IPS-18c (cell line): ENCODE data around the gene SPRR2B.
"Not testable (repeated sequence)": the region's sequence is repeated elsewhere in the genome, so short reads cannot be mapped to it uniquely, and the experiment has no call there.

Experiments used
- H3K4me3 ChIP-seq: 2 replicates; pipeline ENCODE4 v1.7.0; 2013; ENCODE audit warnings: low read depth, mild to moderate bottlenecking, low read length, moderate library complexity; ENCODE audit not compliant: insufficient read depth
- H3K9me3 ChIP-seq: one replicate; pipeline ENCODE4 v1.6.1; 2013; ENCODE audit warnings: mild to moderate bottlenecking, low read length, moderate library complexity; ENCODE audit not compliant: control insufficient read depth, insufficient read depth

The SPRR2B gene

DNA sequence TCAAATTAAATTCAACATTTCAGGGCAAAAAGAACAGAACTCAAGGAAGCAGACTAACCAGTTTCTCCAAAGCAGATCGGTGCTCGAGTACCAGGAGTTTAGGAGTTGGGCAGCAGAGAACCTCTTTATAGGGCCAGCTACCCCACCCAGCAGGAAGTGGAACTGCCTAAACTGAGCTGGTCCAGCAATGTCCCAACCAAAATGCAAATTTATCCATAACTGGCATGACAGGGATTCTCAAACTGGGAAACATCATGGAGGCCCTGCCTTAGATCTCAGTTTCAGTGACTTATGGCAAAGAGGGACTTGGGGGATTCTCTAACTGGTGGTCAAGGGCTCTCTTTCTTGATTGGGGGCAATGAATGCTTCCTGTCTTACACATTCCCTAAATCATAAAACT lies at the start of gene SPRR2B:
Gene SPRR2B (minus strand): TSS at position 101 of the 400 bp plus-strand sequence. CDS start 772 bp downstream, outside the sequence.
- Histone ChIP-seq H3K4me3 (no peak within 1 kb of the TSS), H3K9me3 (no peaks in the 10 kb centered on the region)

- no peak overlapping the region for H3K4me3 ChIP-seq
- peaks cover 5% of the 10 kb centered on the region for H3K9me3 ChIP-seq
These were observed 49.5 kb upstream of the SPRR2B start for GRCh38 chr1:153120945-153121344.

DNA sequence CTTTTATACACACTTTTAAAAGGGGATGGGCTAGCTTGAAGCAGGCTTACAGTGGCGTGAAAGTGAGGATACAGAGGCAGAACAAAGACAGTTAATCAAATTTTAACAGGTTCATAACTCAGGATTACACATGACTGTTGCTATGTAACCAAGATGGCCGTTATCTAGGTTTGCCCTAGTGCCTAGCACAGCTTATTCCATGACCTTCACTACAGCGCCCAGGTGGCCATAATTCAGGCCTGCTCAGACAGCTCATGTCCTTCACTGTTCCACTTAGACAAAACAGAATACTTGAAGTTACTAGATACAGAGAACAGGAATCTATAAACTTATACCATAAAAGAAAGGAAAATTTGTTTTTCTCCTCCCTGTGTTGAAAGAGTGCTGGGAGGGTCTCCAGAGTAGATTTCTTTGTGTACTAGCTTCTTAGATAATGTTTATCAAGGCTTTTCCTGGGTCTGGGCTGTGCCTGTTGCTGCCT lies 48.1 kb upstream of the SPRR2B start:
- H3K9me3 ChIP-seq, result peaks cover 4% of the 10 kb centered on the region
- H3K4me3 ChIP-seq, result no peak overlapping the region

DNA sequence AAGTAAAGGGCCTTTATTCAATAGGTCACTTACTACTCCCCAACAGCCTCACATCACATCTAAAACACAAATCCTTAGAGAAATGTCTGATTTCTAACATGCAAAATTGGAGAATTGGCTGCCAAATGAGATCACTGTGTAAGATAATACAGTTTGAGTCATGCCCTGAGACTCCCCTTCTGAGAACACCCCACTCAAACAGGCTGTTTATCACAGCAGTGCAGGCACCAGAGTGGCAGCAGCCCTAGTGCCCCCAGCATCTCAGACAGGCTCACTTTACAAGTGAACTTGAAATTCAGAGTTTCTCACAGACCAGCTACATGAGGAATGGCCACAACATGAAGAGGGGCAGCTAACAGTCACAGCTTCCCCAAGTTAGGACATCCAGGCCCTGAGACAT lies 43.9 kb upstream of the SPRR2B start:
- not testable (repeated sequence) for H3K9me3 ChIP-seq, H3K4me3 ChIP-seq

GRCh38 chr1:153113416-153113815 lies 42.0 kb upstream of the SPRR2B start, which contains the start of gene SPRR2F:
SPRR2F (minus strand) TSS chr1:153113516; CDS start chr1:153112733, 783 bp downstream.
- Histone ChIP-seq H3K4me3 (no peak within 1 kb of the TSS), H3K9me3 (peaks cover 2% of the 10 kb centered on the region)

GRCh38 chr1:153112454-153112853 lies 41.0 kb upstream of the SPRR2B start:
- not testable (repeated sequence) for H3K4me3 ChIP-seq, H3K9me3 ChIP-seq

DNA sequence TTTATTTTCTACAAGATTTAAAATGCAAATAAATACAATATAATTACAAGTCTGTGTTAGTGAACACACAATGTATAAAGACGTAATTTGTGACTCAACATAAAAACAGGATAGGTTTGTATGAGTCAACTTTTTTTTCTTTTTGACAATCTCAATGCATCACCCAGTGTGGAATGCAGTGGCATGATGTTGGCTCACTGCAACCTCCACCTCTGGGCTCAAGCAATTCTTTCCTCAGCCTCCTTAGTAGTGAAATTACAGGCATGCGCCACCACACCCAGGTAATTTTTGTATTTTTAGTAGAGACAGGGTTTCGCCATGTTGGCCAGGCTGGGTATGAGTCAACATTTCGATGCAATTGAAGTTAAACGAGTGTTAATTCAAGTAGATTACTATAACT lies 28.8 kb upstream of the SPRR2B start:
- no peak overlapping the region for H3K4me3 ChIP-seq
- H3K9me3 ChIP-seq, result no peaks in the 10 kb centered on the region

DNA sequence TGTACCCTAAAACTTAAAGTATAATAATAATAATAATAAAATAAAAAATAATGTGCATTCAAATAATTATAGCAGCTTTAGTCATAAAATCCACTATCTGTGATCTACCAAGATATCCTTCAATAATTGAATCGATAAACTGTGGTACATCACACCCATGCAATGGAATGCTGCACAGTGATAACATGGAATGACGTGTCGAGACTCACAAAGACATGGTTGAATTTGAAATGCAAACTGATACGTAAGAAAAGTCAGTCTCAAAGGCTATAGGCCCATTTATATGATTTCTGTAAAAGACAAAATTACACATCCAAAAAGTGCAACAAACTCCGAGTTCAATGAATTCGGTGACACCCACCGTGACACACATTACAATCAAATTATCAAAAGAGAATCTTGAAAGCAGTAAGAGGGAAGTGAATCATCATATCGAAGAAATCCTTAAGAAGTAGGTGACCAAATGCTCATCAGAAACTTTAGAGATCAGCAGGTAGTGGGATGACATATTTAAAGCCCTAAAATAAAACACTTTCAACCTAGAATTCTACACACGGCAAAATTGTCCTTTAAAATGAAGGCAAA lies 28.1 kb upstream of the SPRR2B start:
- Histone ChIP-seq H3K4me3 (no peak overlapping the region), H3K9me3 (no peaks in the 10 kb centered on the region)

DNA sequence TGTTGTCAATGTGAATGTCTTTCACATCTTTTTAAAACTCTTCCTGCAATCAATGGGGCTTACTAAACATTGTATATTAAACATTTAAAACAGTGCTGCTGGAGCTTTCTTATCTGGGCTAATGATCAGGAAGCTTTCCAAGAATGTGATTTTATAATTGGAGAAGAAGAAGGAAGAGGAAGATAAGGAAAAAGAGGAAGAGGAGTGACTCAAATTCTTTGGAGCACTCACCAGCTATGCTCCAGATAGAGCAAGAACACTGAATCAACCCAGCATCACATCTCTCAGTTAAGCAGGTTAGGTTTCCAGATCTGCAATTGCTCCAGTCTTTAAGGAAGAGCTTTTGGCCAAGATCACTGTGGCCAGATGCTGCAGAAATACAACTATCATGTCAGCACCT lies 24.4 kb upstream of the SPRR2B start:
- Histone ChIP-seq H3K4me3 (no peak overlapping the region), H3K9me3 (no peaks in the 10 kb centered on the region)

DNA sequence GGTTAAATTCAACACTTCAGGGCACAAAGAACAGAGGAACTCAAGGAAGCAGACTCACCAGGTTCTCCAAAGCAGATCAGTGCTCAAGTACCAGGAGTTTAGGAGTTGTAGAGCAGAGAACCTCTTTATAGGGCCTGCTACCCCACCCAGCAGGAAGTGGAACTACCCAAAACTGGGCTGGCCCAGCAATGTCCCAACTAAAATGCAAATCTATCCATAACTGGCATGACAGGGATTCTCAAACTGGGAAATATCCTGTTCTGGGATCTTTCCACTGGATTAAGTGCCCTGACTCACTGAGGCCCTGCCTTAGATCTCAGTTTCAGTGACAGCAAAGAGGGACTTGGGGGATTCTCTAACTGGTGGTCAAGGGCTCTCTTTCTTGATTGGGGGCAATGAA lies 23.0 kb upstream of the SPRR2B start, which contains the start of gene SPRR2E:
Gene SPRR2E (minus strand): TSS at position 101 of the 400 bp plus-strand sequence. CDS start 775 bp downstream, outside the sequence.
- H3K4me3 ChIP-seq, result no peak within 1 kb of the TSS
- H3K9me3 ChIP-seq, result no peaks in the 10 kb centered on the region

DNA sequence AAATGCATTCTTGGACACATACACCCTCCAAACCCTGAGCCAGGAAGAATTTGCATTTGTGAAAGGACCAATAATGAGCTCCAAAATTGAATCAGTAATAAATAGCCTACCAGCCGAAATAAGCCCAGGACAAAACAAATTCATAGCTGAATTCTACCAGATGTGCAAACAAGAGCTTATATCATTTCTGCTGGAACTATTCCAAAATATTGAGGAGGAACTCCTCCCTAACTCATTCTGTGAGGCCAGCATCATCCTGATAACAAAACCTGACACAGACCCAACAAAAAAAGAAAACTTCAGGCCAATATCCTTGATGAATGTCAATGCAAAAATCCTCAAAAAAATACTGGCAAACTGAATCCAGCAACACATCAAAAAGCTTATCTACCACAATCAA lies 16.2 kb upstream of the SPRR2B start:
- no peaks in the 10 kb centered on the region for H3K9me3 ChIP-seq

GRCh38 chr1:153081736-153082135 lies 10.3 kb upstream of the SPRR2B start:
- no peak overlapping the region for H3K4me3 ChIP-seq
- no peaks in the 10 kb centered on the region for H3K9me3 ChIP-seq

More for the DNA sequence above, 16.2 kb upstream of the SPRR2B start:
- H3K4me3 ChIP-seq, result no peak overlapping the region

DNA sequence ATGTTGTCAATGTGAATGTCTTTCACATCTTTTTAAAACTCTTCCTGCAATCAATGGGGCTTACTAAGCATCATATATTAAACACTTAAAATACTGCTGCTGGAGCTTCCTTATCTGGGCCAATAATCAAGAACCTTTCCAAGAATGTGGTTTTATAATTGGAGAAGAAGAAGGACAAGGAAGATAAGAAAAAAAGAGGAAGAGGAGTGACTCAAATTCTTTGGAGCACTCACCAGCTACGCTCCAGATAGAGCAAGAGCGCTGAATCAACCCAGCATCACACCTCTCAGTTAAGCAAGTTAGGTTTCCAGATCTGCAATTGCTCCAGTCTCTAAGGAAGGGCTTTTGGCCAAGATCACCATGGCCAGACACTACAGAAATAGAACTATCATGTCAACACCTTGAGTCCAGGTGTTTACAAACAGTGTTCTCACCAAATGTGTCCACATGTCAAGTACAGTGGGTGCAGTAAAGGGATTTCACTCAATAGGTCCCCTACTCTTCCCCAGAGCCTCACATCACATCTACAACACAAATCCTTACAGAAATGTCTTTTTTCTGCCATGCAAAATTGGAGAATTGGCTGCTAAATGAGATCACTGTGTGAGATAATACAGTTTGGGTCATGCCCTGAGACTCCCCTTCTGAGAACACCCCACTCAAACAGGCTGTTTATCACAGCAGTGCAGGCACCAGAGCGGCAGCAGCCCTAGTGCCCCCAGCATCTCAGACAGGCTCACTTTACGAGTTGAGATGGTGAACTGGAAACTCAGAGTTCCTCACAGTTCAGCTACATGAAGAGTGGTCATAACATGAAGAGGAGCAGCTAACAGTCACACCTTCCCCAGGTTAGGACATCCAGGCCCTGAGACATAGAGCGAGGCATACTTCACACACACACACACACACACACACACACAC lies 1.7 kb upstream of the SPRR2B start:
- no peaks in the 10 kb centered on the region for H3K9me3 ChIP-seq
- no peak overlapping the region for H3K4me3 ChIP-seq

GRCh38 chr1:153070243-153070642 lies 1.2 kb downstream of the SPRR2B start:
- no peaks in the 10 kb centered on the region for H3K9me3 ChIP-seq
- H3K4me3 ChIP-seq, result no peak overlapping the region

- Histone ChIP-seq H3K4me3 (no peak overlapping the region), H3K9me3 (no peaks in the 10 kb centered on the region)
These were observed 12.3 kb downstream of the SPRR2B start for GRCh38 chr1:153058826-153059784.

DNA sequence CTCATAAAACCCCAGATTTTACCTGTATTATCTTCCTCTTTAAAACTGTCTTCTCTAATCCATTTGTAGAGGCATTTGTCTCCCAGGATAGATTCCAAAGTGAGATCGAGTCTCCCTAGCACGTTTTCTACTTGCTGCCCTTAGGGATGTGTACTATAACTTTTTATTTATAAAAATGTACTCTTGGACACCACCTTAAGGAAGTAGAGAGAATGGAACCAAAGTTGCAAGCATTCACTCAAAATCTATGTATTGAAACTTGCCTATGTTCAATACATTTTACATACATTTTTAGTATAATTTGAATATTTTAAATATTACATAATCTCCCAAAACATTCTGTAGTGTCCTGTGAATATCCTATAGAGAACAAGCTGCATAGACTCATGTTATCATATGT lies 13.3 kb downstream of the SPRR2B start:
- Histone ChIP-seq H3K4me3 (no peak overlapping the region), H3K9me3 (no peaks in the 10 kb centered on the region)

- H3K9me3 ChIP-seq, result no peaks in the 10 kb centered on the region
These were observed 14.0 kb downstream of the SPRR2B start, which contains the start of gene SPRR2A for GRCh38 chr1:153057375-153057774. SPRR2A (minus strand) TSS chr1:153057512; CDS start chr1:153056735, 777 bp downstream.

More at GRCh38 chr1:153057375-153057774, 14.0 kb downstream of the SPRR2B start, which contains the start of gene SPRR2A:
- no peak within 1 kb of the TSS for H3K4me3 ChIP-seq
